Activated T-cell treated with anti-CD3 and anti-CD28 coated beads, Interleukin-2, amount 50 U/mL, for 4 hours (primary cell): ENCODE data around the gene TOGARAM1. TPM values are rescaled to one million over a fixed set of nuclear protein-coding genes. Genes with fewer than 3 reads are reported as not detected.

Source experiments
- ATAC-seq, 2 donors: fragments of 200-7000 bp; cut with Tn5 transposase; one replicate each; pipeline ENCODE4 v1.10.0; 2021
- DNase-seq: peaks from one replicate; pipeline ENCODE4 v3.0.0-alpha.2; 2020
- H3K27me3 Mint-ChIP-seq: one replicate; pipeline ENCODE4 v1.8.0; 2021; ENCODE audit warnings: low read depth, mixed read lengths
- H3K36me3 Mint-ChIP-seq: one replicate; pipeline ENCODE4 v1.8.0; 2022; ENCODE audit warnings: mixed read lengths; ENCODE audit not compliant: insufficient read depth
- H3K4me1 Mint-ChIP-seq: one replicate; pipeline ENCODE4 v1.8.0; 2021; ENCODE audit warnings: low read depth, mixed read lengths
- H3K4me3 Mint-ChIP-seq: one replicate; pipeline ENCODE4 v1.8.0; 2021; ENCODE audit warnings: mild to moderate bottlenecking, moderate library complexity, mixed read lengths
- H3K9me3 Mint-ChIP-seq: one replicate; pipeline ENCODE4 v1.8.0; 2021; ENCODE audit warnings: mixed read lengths
- total RNA-seq, 3 donors: library from RNA; stranded (reverse); gene quantifications; one replicate each; pipeline ENCODE4 v1.2.1, GENCODE V29; 2021

TOGARAM1 gene
- total RNA-seq, 3 donors from 2014 or later = 4.8 to 6.8 (median 6.3) TPM

DNA sequence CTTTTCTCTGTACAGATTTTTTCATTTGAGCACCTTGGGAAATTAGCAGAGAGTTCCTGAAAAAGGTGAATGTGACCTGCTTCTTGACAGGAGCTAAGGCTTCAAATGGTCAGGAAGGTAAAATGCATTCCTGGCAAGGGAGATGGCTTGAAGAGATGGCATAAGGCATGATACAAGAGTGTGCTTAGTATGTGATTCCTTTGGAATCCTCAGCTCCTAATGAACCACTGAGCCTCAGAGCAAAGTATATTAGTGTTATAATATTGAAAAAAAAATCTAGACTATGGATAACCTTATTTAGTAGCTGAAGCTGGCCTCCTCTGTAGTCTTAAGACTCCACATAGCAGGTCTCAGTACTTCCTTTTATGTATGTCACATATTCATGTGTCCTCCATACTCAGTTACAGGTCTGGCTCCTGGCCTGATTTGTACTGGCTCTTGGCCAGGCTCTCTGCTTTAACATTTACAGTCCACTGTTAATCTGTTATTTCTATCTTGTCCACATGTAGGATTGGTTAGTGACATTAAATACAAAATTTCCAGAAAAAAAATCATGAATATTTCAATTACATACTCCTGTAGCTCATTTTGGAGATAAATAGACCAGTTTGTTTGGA is 17.9 kb downstream of the TOGARAM1 start:
- no peak for ATAC-seq
- Mint-ChIP-seq H3K9me3 (no peaks in the 10 kb centered on the region), H3K36me3 (peaks cover 13% of the 10 kb centered on the region), H3K4me1 (peaks cover 21% of the 10 kb centered on the region), H3K27me3 (no peaks in the 10 kb centered on the region), H3K4me3 (no peak overlapping the region)
- no peak for DNase-seq

DNA sequence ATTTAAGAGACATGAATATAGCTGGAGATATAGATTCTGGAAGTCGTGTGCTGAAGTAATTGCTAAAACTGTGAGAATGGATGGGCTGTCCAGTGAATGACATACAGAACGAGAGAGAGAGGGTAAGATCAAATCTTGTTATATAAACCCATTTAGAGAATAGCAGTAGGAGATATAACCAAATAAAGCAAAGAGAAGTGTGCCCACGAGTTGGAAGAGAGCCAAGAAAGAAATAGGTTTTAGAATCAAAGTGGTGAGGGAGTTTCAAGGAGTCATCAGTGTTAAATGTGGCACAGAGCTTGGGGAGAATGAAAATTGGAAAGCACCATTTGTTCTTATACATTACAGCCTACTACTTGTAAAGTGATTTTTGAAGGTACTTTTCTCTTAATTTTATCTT is 19.2 kb downstream of the TOGARAM1 start:
- H3K27me3 Mint-ChIP-seq = no peaks in the 10 kb centered on the region
- no peak overlapping the region for H3K4me3 Mint-ChIP-seq
- ATAC-seq (no peak), DNase-seq (no peak)
- peaks cover 11% of the 10 kb centered on the region for H3K36me3 Mint-ChIP-seq
- H3K9me3 Mint-ChIP-seq = no peaks in the 10 kb centered on the region
- H3K4me1 Mint-ChIP-seq = peaks cover 21% of the 10 kb centered on the region

DNA sequence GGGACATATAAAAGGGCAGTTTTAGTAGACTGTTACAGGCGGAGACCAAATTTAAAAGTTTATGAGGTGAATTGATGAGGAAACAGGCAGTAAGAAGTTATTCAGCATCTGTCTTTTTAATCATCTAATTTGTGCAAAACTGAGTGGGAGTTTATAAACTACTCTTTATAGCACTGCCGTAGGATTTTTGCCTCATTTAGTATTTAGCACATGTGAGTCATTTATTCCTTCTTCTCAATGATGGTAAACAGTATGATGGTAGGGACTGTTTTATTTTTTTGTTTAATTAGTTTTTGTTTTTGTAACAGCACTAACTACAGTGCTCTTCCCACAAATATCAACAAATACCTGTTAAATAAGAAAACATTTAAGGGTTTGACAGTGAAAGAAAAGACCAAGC is 20.6 kb downstream of the TOGARAM1 start:
- H3K9me3 Mint-ChIP-seq = no peaks in the 10 kb centered on the region

DNA sequence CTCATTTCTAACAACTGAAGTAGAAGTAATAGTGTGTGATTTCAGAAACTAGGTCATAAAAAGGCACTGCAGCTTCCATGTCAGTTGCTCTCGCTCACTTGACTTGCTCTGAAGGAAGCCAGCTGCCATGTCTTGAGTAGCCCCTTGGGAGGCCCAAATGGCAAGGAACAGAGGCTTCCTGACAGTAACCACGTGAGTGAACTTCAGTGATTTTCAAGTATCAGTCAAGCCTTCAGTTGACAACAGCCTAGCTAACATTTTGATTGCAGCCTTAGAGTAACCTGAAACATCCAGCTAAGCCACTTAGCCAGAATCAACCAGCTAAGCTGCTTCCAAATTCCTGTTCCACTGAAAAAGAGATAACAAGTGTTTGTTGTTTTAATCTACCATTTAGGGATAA is 26.7 kb downstream of the TOGARAM1 start:
- ATAC-seq (no peak), DNase-seq (no peak)
- H3K27me3 Mint-ChIP-seq = no peaks in the 10 kb centered on the region
- peaks cover 3% of the 10 kb centered on the region for H3K36me3 Mint-ChIP-seq
- H3K9me3 Mint-ChIP-seq = no peaks in the 10 kb centered on the region
- peaks cover 8% of the 10 kb centered on the region for H3K4me1 Mint-ChIP-seq
- no peak overlapping the region for H3K4me3 Mint-ChIP-seq

More for the DNA sequence above, 20.6 kb downstream of the TOGARAM1 start:
- H3K4me3 Mint-ChIP-seq = no peak overlapping the region
- peak; percentile 57 to 58 for ATAC-seq
- peaks cover 10% of the 10 kb centered on the region for H3K36me3 Mint-ChIP-seq
- DNase-seq = no peak
- peaks cover 21% of the 10 kb centered on the region for H3K4me1 Mint-ChIP-seq
- no peaks in the 10 kb centered on the region for H3K27me3 Mint-ChIP-seq

DNA sequence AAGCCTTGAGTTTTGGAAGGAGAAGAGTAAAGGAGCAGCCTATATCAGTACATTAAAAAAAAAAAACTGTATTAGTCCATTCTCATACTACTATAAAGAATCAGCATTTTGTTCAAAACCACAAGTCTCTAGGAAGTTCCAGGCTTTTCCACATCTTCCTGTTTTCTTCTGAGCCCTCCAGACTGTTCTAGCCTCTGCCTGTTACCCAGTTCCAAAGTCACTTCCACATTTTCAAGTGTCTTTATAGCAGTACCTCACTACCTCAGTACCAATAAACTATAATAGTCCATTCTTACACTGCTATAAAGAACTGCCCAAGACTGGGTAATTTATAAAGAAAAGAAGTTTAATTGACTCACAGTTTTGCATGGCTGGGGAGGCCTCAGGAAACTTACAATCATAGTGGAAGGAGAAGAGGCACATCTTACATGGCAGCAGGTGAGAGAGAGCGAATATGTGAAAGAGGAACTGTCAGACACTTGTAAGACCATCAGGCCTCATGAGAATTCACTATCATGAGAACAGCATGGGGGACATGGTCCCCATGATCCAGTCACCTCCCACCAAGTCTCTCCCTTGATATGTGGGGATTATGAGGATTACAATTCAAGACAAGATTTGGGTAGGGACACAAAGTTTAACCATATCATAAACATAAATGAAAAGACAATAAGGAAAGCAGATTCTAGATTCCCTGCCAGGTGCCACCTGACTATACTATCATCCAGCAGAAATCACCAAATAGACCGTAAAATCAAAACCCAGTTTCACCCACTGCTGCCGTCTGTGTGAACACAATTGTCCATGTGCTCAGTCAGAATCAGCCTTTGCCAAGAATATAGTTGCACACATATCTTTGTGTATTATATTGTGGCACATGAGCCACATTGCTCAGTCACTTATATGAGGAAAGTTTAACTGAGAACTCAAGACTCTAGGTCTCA is 27.8 kb downstream of the TOGARAM1 start:
- no peak for ATAC-seq
- no peak overlapping the region for H3K4me3 Mint-ChIP-seq
- no peaks in the 10 kb centered on the region for H3K9me3 Mint-ChIP-seq
- H3K4me1 Mint-ChIP-seq = peaks cover 8% of the 10 kb centered on the region
- no peaks in the 10 kb centered on the region for H3K27me3 Mint-ChIP-seq
- no peak for DNase-seq
- peaks cover 3% of the 10 kb centered on the region for H3K36me3 Mint-ChIP-seq

DNA sequence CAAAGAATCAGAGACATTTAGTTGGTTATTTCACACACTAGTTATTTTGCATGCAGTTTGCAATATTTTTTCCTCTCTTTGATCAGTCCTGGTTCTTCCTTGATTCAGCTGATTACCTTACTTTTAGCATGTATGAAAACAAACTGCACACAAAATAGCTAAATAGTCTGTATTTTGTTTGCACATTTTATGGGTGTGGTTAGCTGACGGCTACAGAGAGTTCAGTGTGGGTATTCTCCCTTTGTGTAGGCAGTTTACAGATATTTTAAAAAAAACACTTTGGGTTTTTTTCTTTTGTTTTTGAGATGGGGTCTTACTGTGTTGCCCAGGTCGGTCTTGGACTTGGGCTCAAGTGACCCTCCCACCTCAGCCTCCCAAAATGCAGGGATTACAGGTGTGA is 28.5 kb downstream of the TOGARAM1 start:
- ATAC-seq = no peak
- H3K36me3 Mint-ChIP-seq = peaks cover 3% of the 10 kb centered on the region
- H3K9me3 Mint-ChIP-seq = no peaks in the 10 kb centered on the region
- no peak overlapping the region for H3K4me3 Mint-ChIP-seq
- H3K4me1 Mint-ChIP-seq = peaks cover 8% of the 10 kb centered on the region
- no peak for DNase-seq
- H3K27me3 Mint-ChIP-seq = no peaks in the 10 kb centered on the region

DNA sequence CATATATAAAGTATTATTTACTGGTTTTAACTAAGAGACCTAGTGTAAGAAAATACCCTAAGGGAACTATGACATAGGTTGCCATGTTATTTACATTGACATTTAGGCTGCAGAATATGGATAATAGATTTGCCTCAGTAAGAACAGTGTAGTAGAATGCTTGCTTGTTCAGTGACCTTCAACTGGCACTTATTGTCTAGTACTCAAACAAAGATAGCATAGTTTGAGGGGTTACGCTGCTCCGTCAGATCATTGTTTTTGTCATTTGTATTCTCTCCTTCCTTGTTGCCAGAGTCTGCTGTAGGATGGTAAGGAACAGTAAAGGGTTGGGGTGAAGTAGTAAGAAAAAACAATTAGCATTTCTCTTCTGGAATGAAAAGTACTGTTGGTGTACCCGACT is 33.2 kb downstream of the TOGARAM1 start:
- no peak overlapping the region for H3K4me3 Mint-ChIP-seq
- DNase-seq = no peak
- peaks cover 1% of the 10 kb centered on the region for H3K4me1 Mint-ChIP-seq
- H3K36me3 Mint-ChIP-seq = peaks cover 20% of the 10 kb centered on the region
- ATAC-seq = no peak
- no peaks in the 10 kb centered on the region for H3K9me3 Mint-ChIP-seq
- H3K27me3 Mint-ChIP-seq = no peaks in the 10 kb centered on the region

DNA sequence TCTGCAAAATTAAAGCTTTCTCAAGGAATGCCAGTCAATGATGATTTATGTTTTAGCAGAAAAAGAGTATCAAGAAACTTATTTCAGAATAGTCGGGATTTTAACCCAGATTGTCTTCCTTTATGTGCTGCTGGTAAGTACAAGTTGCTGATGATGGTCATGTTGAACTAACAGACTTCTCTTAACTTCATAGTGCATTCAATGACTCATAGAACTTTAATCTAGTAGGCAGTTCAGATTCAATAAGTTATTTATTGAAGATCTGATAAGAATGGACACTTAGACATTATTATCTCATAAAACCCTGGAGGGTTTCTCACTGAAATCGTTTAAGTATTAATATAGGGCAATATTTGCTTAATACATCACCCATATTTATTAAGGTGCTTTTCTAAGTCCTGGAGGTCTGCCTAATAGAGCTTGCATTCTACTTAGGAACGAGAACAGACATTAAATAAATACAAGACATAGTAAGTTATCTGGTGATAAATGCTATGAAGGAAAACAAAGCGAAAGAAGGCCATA is 33.8 kb downstream of the TOGARAM1 start:
- Mint-ChIP-seq H3K36me3 (peaks cover 23% of the 10 kb centered on the region), H3K4me1 (no peaks in the 10 kb centered on the region)

DNA sequence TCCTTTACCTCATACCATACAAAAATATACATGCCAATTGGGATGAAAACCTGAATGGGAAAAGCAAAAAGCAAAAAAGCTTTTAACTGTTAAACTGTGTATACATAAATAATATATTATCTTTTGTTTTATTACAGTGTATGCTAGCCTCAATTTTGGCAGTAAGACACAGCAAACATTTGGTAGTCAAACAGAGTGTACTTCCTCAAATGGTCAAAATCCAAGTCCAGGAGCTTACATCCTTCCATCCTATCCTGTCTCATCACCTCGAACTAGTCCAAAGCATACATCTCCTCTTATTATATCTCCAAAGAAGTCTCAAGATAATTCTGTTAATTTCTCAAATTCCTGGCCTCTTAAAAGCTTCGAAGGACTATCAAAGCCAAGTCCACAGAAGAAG is 41.9 kb downstream of the TOGARAM1 start:
- Mint-ChIP-seq H3K4me3 (no peak overlapping the region), H3K4me1 (no peaks in the 10 kb centered on the region), H3K27me3 (no peaks in the 10 kb centered on the region), H3K9me3 (no peaks in the 10 kb centered on the region), H3K36me3 (peaks cover 19% of the 10 kb centered on the region)
- no peak for ATAC-seq
- DNase-seq = no peak

More for the DNA sequence above, 33.8 kb downstream of the TOGARAM1 start:
- ATAC-seq = no peak
- Mint-ChIP-seq H3K27me3 (no peaks in the 10 kb centered on the region), H3K9me3 (no peaks in the 10 kb centered on the region), H3K4me3 (no peak overlapping the region)
- no peak for DNase-seq

DNA sequence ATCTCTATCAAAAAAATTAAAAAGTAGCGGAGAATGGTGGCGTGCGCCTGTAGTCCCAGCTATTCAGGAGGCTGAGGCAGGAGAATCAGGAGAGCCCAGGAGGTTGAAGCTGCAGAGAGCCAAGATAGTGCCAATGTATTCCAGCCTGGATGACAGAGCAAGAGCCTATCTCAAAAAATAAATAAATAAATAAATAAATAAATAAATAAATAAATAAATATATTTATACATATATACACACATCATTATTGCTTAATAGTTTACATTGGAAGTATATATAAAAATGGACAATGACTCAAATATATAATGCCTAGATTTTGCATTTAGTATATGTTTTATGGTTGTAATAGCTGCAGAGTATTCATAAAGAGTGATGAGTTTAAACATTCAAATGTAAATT is 53.1 kb downstream of the TOGARAM1 start:
- no peaks in the 10 kb centered on the region for H3K4me1 Mint-ChIP-seq

DNA sequence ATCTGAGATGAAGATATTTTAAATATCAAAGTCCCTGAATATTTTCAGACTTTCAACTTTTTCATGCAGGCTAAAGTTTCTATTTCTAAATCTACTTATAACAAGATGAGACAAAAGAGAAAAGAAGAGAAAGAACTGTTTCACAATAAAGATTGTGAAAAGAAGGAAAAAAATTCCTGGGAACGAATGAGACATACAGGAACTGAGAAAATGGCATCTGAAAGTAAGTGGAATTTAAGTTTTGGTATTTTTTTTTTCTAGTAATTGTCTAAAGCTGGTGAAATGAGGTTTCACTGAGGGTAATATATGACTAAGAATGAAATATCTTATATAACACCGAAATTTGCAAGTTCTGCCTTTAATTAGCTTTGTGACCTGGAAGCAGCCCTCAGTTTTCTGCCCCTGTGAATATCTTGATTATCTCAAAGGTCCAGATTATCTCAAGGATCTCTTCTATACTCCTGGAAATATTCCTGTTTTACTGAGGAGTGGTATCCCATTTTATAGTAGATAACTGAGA is 66.2 kb downstream of the TOGARAM1 start:
- Mint-ChIP-seq H3K36me3 (peaks cover 17% of the 10 kb centered on the region), H3K9me3 (no peaks in the 10 kb centered on the region), H3K4me1 (no peaks in the 10 kb centered on the region), H3K27me3 (no peaks in the 10 kb centered on the region), H3K4me3 (no peak overlapping the region)
- DNase-seq = no peak
- no peak for ATAC-seq

More for the DNA sequence above, 53.1 kb downstream of the TOGARAM1 start:
- Mint-ChIP-seq H3K4me3 (no peak overlapping the region), H3K27me3 (no peaks in the 10 kb centered on the region), H3K9me3 (no peaks in the 10 kb centered on the region), H3K36me3 (peaks cover 22% of the 10 kb centered on the region)
- no peak for DNase-seq
- ATAC-seq = no peak

DNA sequence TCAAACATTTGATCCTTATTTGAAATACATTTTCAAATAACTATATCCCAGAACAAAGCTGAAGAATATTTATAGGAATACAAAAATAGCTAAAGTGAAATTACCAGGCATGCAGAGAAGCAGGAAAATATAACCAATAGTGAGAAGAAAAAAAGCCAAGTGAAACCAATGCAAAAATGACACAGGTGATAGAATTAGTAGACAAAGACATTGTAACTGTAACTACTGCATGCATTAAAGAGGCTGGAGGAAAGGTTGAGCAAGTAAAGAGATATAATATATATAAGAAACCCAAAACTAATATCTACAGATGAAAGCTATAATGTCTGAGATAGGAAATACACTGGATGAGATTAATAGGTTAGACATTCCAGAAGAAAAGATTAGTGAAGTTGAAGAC is 72.7 kb downstream of the TOGARAM1 start:
- Mint-ChIP-seq H3K4me1 (no peaks in the 10 kb centered on the region), H3K27me3 (no peaks in the 10 kb centered on the region), H3K4me3 (no peak overlapping the region), H3K36me3 (peaks cover 27% of the 10 kb centered on the region), H3K9me3 (no peaks in the 10 kb centered on the region)
- no peak for DNase-seq
- no peak for ATAC-seq

DNA sequence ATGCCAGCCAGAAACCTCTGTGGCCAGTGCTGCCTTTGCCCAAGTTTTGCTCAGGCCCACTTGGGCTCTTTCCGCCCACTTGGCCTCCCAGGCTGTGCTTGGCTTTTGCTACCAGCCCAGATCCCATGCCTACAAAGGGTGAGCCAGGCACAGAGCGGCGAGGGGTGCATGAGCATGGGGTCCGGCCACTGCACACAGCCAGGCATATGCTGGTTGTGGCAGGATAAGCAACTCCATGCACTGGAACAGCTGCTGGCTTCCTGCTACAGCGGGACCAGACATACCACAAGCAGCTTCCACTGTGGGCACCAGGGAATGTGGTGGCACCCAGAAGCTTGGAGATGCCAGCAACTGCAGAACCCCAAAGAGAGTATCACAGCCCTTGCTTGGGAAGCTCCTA is 76.3 kb downstream of the TOGARAM1 start:
- DNase-seq (no peak), ATAC-seq (no peak)
- Mint-ChIP-seq H3K9me3 (no peaks in the 10 kb centered on the region), H3K27me3 (no peaks in the 10 kb centered on the region), H3K4me1 (no peaks in the 10 kb centered on the region), H3K4me3 (no peak overlapping the region), H3K36me3 (peaks cover 24% of the 10 kb centered on the region)

DNA sequence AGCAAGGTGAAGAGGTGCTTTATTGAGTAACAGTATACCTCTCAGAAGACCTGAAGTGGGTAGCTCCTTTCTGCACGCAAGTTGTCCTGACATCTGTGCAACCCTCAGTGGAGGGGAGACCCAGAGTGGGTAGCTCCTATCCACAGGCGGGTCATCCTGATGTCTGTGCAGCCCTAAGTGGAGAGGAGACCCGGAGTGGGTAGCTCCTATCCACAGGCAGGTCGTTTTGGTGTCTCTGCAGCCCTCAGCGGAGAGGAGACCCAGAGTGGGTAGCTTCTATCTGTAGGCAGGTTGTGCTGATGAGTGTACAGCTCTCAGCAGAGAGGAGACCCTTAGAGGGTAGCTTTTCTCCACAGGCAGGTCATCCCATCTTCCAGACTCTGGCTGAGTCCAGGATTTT is 76.9 kb downstream of the TOGARAM1 start:
- H3K36me3 Mint-ChIP-seq = peaks cover 23% of the 10 kb centered on the region
- DNase-seq (no peak), ATAC-seq (no peak)
- H3K4me3 Mint-ChIP-seq = no peak overlapping the region
- H3K9me3 Mint-ChIP-seq = no peaks in the 10 kb centered on the region
- no peaks in the 10 kb centered on the region for H3K27me3 Mint-ChIP-seq
- H3K4me1 Mint-ChIP-seq = no peaks in the 10 kb centered on the region
